HG02938 (cell line): ENCODE results near the gene PGBD4.

Experiments used
- ATAC-seq: cut with Tn5 transposase; IDR thresholded peaks from one replicate; pipeline ENCODE4 v1.9.1; 2021; ENCODE audit warnings: mild to moderate bottlenecking, moderate library complexity; ENCODE audit not compliant: unreplicated experiment

The PGBD4 gene

GRCh38 chr15:34101366-34102174, at the start of gene PGBD4, which contains the start of gene EMC7:
TSS of gene PGBD4 (plus strand) at chr15:34102083. CDS start at chr15:34102532, 449 bp downstream.
TSS of gene EMC7 (minus strand) at chr15:34101862. CDS start at chr15:34101839, 23 bp downstream.
- peak; percentile 98 for ATAC-seq

- ATAC-seq: no peak
Observed at GRCh38 chr15:34054081-34054707, 47.7 kb upstream of the PGBD4 start.

- no peak for ATAC-seq
Observed at GRCh38 chr15:34055868-34056595, 45.9 kb upstream of the PGBD4 start.

- ATAC-seq: no peak
Observed at GRCh38 chr15:34056911-34057310, 45.0 kb upstream of the PGBD4 start.

- no peak for ATAC-seq
Observed at GRCh38 chr15:34059476-34059875, 42.4 kb upstream of the PGBD4 start.

GRCh38 chr15:34059946-34060345, 41.9 kb upstream of the PGBD4 start:
- ATAC-seq: no peak

GRCh38 chr15:34064438-34064837, 37.4 kb upstream of the PGBD4 start:
- no peak for ATAC-seq

GRCh38 chr15:34065261-34065660, 36.6 kb upstream of the PGBD4 start:
- no peak for ATAC-seq

- no peak for ATAC-seq
Observed at GRCh38 chr15:34065941-34066340, 35.9 kb upstream of the PGBD4 start.

- ATAC-seq: no peak
Observed at GRCh38 chr15:34070003-34070402, 31.9 kb upstream of the PGBD4 start.

GRCh38 chr15:34076785-34077184, 25.1 kb upstream of the PGBD4 start:
- no peak for ATAC-seq

GRCh38 chr15:34078900-34079299, 23.0 kb upstream of the PGBD4 start:
- no peak for ATAC-seq

GRCh38 chr15:34079904-34080303, 22.0 kb upstream of the PGBD4 start:
- ATAC-seq: no peak

- no peak for ATAC-seq
Observed at GRCh38 chr15:34084086-34084485, 17.8 kb upstream of the PGBD4 start.

- ATAC-seq: no peak
Observed at GRCh38 chr15:34085746-34086145, 16.1 kb upstream of the PGBD4 start.

GRCh38 chr15:34099914-34100313, 2.0 kb upstream of the PGBD4 start:
- ATAC-seq: no peak

- ATAC-seq: no peak
Observed at GRCh38 chr15:34102175-34102925, 467 bp downstream of the PGBD4 start.

- ATAC-seq: no peak
Observed at GRCh38 chr15:34106423-34106822, 4.5 kb downstream of the PGBD4 start.

GRCh38 chr15:34107315-34107714, 5.4 kb downstream of the PGBD4 start:
- no peak for ATAC-seq

GRCh38 chr15:34109797-34110663, 8.1 kb downstream of the PGBD4 start:
- ATAC-seq: no peak
